NCI-H2171 (cell line): ENCODE measurements around the gene PTTG1.

Experiments used
- DNase-seq: peaks from one replicate; lab custom pipeline; 2025; lab: John Stamatoyannopoulos, UW

Gene PTTG1

GRCh38 chr5:160421625-160422258 lies at the start of gene PTTG1:
Gene PTTG1, plus strand, starts transcription at chr5:160421855. Its CDS starts 458 bp downstream, at chr5:160422313.
- peak; percentile 81 for DNase-seq

- no peak for DNase-seq
These were observed 46.5 kb upstream of the PTTG1 start for GRCh38 chr5:160375166-160375565.

DNA sequence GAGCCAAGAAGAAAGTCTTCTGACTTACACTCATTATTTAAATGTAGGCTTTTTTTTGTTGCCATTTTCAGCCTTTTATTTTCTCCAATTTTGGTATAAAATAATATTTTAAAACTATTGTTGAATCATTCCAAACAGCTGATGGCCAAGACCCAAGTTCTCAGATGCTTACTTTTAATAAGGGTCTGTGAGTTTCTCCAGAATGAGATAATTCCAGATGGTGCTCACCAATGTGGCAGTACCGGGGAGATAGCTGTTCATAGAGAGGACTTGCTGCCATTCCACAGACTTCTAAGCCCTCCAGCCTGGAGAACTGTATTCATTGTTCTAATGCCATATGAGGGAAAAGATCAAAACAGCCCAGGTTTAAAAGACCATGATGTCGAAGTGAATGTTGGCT lies 46.0 kb upstream of the PTTG1 start:
- DNase-seq, result no peak

DNA sequence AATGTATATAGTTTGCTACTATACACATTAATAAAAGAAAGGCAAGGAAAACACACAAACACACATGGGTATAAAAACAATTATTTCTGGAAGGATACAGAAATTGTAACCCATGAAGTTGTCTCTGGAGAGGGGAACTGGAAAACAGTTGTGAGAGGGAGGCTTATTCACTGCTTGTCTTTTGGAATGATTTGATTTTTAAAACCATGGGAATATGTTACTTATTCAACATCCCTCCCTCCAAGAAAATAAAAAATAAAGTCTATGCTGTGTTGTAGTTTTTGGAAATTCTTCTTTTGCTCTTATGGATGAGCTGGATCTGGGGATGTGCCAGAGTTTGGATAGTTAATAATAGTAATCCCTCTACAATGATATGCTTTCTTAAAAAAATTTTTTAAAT lies 45.2 kb upstream of the PTTG1 start:
- DNase-seq, result no peak

GRCh38 chr5:160377651-160378050 lies 44.0 kb upstream of the PTTG1 start:
- no peak for DNase-seq

DNA sequence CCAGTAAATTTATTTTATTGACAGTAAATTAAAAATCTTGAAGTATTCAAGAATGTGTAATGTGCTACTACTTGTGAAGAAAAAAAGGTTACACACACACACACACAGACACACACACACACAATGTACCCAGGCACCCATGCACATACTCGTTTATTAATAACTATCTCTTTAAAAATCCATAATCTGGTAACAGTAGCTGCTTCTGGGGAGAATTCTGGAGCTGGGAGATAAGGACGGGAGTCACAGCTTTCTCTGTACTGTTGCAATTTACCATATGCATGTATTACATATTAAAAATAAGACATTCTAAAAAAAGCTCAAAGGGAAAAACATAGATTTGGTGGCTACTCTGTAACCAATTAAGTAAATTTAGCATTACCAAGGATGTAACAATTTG lies 43.3 kb upstream of the PTTG1 start:
- DNase-seq, result no peak

DNA sequence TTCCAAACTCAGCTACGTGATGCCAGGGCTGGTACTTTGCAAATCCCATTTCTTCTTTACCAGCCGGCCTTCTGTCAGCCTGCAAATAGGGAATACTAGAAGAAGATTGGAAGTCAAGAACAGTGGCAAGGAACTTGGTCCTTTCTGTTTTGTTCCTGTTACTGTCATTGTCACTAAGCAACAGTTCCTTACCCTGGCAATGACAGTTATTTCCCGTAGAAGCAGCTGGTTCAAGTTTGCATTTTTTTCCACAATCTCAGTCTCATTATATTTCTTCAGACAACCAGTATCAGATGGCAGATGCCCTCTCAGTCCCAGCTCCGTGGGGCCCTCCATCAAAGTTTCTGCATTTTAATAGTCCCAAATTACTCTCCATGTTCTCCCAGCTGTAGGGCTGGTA lies 42.1 kb upstream of the PTTG1 start:
- no peak for DNase-seq

DNA sequence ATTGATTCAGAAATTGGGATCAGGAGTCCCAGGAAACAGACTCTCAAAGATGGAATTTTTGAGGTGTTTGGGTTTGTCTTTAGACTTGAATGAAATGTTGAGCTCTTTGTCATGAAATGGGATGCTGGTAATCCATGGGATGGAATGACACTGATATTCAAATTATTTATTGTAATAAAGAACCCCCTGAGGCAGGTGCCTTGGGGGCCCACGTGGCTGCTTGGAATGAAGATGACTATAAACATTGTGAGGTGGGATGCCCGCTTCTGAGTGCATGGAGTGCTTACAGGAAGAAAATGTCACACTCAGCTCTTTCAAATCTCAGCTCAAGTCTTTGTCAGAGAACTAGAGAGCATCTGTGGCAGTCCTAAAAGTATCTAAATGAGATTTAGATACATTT lies 41.6 kb upstream of the PTTG1 start:
- no peak for DNase-seq

- DNase-seq, result peak; percentile 41
These were observed 39.3 kb upstream of the PTTG1 start for GRCh38 chr5:160382346-160382745.

DNA sequence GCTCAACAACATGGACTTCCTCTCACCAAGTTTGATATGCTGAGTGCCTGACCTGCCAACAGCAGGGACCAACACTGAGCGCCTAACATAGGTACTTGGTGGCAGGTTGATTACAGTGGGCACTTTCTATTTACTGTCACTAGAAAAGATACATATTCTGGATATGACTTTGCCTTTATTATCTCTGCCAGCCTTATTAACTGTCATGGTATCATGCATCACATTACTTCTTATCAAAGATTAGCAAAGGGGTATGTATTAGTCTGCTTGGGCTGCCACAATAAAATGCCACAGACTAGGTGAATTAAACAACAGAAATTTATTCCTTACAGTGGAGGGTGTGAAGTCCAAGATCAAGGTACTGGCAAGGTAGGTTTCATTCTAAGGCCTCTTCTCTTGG lies 37.0 kb upstream of the PTTG1 start:
- no peak for DNase-seq

GRCh38 chr5:160385496-160385895 lies 36.2 kb upstream of the PTTG1 start:
- no peak for DNase-seq

DNA sequence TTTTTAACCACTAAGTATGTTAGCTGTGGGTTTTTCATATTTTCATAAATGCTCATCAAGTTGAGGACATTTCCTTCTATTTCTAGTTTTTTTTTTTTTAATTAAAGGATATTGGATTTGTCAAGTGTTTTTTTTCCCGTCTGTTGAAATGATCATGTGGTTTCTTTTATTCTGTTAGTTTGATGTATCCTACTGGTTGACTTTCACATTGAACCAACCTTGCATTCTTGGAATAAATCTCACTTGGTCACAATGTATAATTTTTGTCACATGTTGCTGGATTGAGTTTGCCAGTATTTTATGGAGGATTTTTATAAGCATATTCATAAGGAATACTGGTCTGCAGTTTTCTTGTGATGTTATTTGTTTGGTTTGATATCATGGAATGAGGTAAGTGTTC lies 34.2 kb upstream of the PTTG1 start:
- no peak for DNase-seq

GRCh38 chr5:160390787-160391696 lies 30.6 kb upstream of the PTTG1 start:
- DNase-seq, result no peak

- no peak for DNase-seq
These were observed 26.5 kb upstream of the PTTG1 start for GRCh38 chr5:160395111-160395510.

DNA sequence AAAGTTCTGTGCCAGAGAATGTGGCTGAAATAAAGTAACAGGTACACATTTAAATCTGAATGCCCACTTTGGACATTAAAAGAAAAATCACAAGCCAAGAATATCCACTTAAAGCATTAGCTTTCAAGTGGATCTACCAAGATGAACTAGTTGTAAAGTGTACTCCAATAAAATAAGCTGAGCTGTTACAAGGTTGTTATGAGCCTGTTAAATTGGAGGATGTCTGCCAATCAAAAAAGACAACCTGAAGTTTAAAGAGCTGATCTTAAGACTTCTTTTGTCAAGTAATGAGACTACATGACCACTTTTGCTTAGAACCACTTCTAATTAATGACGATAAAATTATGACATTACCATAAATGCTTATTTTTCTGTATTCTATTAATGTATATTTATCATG lies 24.2 kb upstream of the PTTG1 start:
- DNase-seq, result no peak

- no peak for DNase-seq
These were observed 22.8 kb upstream of the PTTG1 start for GRCh38 chr5:160398806-160399205.

DNA sequence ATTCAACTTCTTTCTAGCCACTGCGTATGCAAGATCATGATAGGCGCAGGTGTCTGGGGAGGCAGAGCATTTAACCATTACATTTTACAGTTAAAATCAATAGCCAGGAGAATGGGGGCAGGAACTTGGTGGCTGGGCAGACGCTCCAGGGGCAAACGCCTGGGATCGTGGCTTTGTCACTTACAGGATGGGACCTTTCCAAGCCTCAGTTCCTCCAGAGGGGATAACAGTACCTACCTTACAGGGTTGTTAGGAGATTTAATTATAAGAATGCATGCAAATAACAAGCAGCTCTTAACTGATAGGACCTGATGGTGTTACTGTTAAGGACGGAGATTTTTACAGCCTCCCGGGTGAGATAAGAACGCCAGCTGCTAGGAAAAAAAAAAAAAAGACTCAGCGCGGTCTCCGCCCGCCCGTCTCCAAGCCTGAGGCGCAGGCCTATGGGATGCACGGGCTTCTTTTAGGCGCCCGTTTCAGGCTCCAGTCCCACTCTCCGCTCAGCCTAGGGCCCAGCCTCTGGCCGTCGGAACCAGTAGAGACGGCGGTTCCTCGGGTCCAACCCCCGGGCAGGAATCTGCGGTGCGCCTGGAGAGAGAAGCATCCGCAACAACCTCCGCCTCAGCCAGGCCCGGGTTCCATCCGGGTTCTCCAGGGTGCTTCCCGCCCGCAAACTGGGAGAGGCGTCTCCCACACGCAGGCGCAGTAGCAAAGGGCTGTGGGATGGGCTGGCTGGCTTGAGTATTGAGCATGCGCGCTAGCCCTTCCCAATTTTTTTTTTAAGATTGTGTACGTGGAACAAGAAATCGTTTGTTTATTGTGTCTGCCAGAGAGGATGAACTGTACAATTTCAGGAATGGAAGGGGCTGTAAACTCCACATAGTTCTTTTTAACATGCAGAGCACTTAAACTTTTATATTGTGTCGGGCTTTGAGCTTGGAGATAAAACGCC lies 22.0 kb upstream of the PTTG1 start, which contains the start of gene FAM200C:
Gene FAM200C, minus strand, starts transcription at position 653 of the 952 bp plus-strand sequence. CDS start 4,564 bp downstream, outside the sequence.
- DNase-seq, result peak; percentile 69

GRCh38 chr5:160418561-160419457 lies 2.8 kb upstream of the PTTG1 start, which contains the start of gene SLU7:
Gene SLU7, minus strand, starts transcription at chr5:160419081. Its CDS starts 3,787 bp downstream, at chr5:160415294.
- peak; percentile 69 for DNase-seq

- DNase-seq, result no peak
These were observed 2.0 kb upstream of the PTTG1 start for GRCh38 chr5:160419458-160420330.

- no peak for DNase-seq
These were observed 1.4 kb upstream of the PTTG1 start for GRCh38 chr5:160420331-160420610.
